Measurements from ENCODE around the gene GALNT6.

DNA sequence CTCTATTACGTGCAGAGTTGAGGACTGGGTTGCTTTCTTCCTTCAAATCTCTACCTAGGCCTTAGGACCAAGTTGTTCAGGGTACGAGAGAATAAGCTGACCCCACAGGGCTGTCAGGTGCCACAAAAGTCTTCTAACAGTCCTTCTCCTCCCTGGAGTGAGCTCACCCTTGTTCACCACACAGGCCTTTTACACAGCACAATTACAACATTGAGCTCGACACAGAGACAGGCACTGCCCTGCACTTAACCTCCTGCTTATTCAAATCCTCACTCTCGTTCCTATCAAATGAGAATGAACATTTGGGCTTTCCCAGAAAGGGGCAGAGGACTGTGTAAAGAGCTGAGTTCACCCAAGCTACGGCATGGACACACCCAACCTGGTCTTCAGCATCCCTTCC lies 2.4 kb downstream of the GALNT6 start:
- TF ChIP-seq POLR2AphosphoS5 (IDR thresholded peaks at IDR 0.05; ENCODE audit: insufficient read depth, low read depth, low read length) (no peak), EZH2 (IDR thresholded peaks at IDR 0.05; ENCODE audit: borderline replicate concordance, low read depth, low read length, severe bottlenecking) (no peak), POLR2A (IDR thresholded peaks at IDR 0.05; ENCODE audit: low read depth, low read length) (no peak), JUN (IDR thresholded peaks at IDR 0.05; ENCODE audit: borderline replicate concordance, insufficient read depth, insufficient read length, low read depth) (no peak), MYC (IDR thresholded peaks at IDR 0.05; ENCODE audit: low read depth, low read length) (no peak)
- TF ChIP-seq, protein P1, sequence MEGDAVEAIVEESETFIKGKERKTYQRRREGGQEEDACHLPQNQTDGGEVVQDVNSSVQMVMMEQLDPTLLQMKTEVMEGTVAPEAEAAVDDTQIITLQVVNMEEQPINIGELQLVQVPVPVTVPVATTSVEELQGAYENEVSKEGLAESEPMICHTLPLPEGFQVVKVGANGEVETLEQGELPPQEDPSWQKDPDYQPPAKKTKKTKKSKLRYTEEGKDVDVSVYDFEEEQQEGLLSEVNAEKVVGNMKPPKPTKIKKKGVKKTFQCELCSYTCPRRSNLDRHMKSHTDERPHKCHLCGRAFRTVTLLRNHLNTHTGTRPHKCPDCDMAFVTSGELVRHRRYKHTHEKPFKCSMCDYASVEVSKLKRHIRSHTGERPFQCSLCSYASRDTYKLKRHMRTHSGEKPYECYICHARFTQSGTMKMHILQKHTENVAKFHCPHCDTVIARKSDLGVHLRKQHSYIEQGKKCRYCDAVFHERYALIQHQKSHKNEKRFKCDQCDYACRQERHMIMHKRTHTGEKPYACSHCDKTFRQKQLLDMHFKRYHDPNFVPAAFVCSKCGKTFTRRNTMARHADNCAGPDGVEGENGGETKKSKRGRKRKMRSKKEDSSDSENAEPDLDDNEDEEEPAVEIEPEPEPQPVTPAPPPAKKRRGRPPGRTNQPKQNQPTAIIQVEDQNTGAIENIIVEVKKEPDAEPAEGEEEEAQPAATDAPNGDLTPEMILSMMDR (IDR thresholded peaks at IDR 0.05; ENCODE audit: extremely low read depth in 1 of 2, insufficient read depth in 1 of 2, low read depth in 1 of 2, low read length in 2 of 2), result no peak
- TF ChIP-seq, protein P2, sequence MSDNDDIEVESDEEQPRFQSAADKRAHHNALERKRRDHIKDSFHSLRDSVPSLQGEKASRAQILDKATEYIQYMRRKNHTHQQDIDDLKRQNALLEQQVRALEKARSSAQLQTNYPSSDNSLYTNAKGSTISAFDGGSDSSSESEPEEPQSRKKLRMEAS (IDR thresholded peaks at IDR 0.05; ENCODE audit: insufficient read depth, insufficient read length), result no peak
